Measurements from ENCODE around the gene ETS2.

ETS2 gene

DNA sequence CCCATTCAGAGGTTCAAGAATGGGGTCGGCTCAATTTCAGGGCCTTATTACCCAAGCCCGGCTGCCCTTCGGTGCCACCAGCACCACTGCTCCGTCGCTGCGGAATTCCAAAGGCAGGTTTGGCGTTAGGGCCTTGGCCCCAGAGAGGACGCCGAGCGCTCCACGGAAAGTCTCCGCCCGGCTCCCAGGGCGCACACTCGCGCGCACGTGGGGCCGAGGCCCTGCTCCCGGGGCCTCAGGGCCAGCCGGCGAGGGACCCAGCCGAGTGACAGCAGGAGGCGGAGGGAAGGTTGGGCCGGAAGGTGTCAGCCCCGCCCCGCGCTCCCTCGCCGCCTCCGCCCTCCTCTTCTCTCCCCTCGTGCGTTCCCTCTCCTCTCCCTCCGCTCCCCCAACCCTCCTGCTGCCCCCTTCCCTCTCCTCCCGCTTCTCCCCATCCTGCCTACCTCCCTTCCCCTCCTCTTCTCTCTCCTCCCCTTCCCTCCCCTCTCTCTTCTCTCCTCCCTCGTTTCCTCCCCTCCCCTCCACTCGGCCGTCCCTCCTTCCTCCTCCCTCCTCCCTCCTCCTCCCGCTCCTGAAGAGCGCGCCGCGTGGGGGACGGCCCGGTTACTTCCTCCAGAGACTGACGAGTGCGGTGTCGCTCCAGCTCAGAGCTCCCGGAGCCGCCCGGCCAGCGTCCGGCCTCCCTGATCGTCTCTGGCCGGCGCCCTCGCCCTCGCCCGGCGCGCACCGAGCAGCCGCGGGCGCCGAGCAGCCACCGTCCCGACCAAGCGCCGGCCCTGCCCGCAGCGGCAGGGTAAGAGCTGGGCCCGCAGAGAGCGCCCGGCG lies at the start of gene ETS2:
Gene ETS2 (plus strand): TSS at position 602 of the 825 bp plus-strand sequence. CDS start 4,106 bp downstream, outside the sequence.
- peak; percentile 96 for DNase-seq

DNA sequence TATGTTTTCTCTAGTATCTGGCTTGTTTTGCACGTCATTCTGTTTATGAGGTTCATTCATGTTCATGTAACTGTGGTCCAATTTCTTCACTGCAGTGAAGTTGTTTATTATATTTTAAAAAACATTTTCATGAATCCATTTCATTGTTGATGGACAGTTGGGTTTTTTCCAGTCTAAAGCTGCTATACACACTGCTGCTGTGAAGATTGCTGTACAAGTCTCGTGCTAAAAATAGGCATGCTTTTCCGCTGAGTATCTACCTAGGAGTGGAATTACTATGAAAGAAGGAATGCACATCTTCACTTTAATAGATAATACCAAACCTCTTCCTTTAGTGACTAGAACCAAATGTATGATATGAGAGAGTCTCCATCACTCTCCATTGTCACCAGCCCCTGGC lies 49.0 kb upstream of the ETS2 start:
- DNase-seq: no peak

DNA sequence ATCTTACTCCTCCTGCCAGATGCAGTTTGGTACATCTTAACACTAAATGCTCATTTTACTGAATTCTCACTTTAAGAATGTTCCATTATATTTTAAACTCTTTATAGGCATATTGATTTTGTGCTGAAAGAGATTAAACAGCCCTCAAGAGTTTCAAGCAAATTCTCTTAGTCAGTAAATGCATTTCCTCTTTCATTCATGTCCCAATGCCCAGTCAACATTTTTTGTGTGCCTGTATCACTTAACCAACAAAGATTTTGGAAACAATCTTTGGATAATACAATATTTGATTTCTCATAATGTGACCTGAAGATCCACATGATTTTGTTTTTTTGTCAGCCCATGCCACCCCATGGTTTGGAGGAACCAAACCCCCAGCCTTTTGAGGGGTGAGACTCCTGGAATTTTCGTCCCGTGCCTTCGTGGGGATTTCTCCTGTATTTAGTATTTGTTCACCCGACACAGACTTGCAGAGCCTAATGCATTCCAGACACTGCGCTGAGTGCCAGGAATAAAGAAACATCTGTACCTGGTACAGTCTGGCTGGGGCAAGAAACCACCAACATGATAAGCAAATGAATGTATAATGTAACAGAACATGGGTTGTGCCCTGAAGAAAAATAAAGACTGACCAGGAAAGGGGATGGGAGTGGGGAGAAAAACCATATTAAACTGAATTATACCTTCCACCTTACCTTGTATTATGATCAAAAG lies 47.1 kb upstream of the ETS2 start:
- no peak for DNase-seq

DNA sequence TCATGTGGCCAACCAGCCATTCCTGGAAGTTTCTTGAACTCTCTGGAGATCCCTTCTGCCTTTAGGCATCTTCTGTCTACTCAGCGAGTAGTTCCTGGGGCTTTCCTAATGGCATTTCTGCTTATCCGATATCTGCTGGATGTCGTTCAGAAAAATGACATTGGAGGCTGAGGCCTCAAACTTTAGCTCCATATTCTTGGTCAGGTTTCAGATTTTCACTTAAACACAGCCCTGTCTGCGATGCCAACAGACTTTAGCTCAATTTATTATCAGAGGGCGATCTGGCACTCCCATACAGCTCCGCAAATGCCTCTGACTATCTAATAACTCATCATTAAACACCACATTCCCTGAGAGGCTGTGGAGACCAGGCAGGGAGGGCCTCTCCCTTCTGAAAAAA lies 46.3 kb upstream of the ETS2 start:
- no peak for DNase-seq

DNA sequence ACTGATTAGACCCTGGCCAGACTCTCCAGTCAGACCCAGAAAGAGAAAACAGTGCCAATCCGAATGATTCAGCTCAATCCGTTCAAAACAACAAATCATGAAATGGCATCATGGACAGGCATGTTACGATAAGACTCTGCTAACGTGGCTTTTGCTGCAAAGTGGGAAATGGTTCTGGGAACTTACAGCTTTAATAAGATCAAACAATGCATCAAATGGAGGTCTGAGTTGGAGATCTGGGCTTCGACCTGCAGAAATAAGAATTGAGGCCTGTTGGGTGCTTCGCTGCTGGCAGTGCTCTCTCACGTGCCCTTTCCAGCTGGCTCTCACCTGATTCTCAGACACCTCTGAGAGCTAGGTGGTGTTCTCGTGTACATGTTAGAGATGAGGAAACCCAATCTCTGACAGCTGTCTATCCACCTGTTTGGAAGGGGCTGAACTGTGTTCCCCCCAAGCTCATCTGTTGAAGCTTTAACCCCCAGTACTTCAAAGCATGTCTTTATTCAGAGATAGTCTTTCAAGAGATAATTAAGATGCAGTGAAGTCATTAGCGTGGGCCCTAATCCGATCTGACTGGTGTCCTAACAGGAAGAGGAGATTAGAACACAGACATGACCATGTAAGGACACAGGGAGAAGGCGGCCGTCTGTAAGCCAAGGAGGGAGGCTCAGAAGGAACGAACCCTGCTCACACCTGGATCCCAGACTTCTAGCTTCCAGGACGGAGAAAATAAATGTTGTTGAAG lies 45.5 kb upstream of the ETS2 start:
- no peak for DNase-seq

DNA sequence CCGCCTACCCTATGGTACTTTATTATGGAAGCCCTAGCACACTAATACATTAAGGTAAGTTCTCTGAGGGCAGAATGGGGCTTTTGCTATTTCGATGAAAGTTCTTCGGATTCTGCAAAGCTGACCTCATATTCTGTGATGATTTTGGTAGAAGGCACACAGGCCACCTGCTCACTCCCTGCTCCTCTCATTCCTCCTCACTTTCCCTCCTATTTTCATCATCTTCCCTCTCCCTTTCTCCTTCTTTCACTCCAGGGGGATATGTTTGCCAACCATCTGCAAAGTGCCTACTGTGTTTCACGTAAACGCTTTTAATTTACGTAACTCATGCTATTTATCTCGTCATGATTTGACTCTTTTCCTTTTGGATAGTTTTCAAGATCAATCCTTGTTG lies 45.0 kb upstream of the ETS2 start:
- no peak for DNase-seq

DNA sequence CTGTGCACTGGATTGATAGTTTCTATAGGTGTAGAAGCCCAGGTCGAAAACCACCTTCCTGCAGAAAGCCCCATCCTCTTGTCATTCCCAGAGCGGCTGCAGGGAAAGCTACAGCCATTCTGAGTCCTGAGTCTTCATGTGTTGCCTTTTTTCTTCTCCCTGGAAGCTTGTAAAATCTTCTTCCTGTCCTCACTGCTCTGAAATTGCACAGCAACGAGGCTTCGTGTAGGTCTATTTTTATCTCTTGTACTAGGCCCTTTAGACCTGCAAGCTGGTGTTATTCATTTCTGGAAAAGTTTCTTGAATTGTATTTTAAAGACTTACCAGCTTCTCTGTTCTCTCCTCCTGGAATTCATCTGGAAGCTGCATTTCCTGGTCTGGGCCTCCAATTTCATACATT lies 44.2 kb upstream of the ETS2 start:
- no peak for DNase-seq

DNA sequence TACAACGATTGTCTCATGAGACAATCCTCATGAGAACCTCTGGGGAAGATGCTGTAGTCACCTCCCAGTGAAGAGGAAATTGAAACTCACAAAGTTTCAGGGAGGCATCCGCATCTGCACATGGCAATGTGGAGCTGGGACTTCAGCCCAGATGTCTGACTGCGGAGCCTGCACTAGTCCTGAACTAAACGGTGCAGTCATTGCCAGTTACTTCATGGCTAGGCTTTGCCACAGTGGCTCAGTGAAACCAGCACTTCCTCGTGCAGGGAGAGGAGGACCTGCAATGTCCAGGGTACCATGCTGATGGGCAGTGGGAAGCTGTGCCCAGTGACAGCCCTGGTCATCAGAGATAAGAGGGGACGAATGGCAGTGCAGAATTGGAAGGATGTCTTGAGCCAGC lies 40.7 kb upstream of the ETS2 start:
- DNase-seq: no peak

DNA sequence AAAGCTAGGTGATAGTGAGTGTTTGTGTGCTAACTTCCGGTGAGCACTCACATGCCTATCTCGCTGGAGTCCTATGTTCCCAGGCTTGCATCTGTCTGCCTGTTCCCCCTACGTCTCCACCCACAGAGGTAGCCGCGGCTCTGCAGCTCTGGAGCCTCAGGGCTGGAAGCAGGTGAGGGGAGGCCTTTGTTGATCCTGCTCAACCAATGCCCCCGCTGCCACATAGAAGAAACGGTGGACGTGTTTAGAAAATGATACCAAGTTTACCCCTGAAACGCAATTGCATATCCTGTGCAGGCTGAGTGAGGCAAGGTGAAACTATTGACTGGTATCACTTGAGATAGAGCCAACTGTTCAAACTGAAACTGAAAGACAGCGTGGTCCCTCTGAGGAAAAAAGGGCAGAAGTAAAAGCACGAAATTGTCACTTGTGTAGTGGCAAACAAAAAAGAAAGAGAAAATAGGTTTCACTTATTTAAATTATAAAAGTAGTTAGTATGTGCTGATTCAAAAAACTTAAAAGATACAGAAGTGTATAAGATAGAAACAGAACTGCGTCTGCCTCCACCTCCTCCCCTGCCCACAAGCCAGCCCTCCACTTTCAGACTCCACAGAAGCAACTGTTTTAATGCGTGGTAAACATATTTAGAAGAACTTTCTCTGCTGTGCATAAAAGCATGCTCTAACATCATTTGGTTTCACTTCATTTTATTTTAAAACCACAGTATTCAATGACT lies 38.6 kb upstream of the ETS2 start:
- DNase-seq: peak; percentile 21

DNA sequence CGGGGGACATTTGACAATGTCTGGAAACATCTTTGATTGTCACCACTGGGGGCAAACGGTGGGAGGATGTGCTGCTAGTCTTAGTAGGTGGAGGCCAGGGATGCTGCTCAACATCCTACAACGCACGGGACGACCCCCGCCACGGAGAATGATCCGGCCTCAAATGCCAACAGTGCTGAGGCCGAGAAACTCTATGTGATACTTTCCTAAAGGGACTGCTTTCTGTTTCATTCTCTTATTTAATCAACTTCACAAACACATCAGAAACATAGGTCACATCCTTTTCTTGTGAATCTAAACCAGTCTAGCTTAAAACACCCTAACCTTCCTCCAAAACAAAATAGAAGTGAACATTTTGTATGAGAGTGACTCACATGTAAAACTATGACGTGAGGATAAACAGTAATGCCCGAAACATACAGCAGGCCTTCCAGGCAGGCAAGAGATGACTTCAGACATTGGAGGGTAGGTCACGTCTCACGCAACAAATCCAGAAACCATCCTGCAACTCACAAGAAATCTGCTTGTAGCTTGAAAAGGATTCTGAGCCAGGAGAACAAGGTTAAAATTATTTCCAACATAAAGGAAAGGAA lies 37.2 kb upstream of the ETS2 start:
- no peak for DNase-seq

DNA sequence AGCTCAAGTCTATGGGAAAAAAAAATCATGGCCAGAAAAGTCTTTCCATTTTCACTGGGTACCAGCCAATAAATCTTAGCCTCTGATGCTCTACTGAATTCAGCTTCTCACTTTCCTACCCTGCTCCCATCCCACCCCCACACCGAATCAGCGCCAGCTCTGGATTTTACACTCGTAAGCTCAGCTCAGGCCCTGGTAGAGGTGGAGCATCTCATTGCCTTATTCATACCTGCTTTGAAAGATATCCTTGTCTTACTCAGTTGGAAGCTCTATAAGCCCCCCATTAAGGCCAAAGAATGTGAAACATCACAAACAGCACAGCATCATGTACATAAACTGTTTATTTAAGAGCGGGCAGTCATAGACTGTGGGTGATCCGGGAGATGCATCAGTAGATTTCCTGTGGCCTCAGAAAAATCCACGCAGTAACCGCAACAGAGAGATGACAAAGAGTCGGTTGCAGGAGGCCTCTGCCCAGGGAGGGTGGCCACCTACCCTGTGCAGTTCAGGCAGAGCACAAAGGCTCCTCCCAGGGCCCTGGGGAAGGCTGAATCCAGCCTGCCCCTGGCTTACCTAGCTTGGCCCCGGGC lies 36.4 kb upstream of the ETS2 start:
- no peak for DNase-seq

DNA sequence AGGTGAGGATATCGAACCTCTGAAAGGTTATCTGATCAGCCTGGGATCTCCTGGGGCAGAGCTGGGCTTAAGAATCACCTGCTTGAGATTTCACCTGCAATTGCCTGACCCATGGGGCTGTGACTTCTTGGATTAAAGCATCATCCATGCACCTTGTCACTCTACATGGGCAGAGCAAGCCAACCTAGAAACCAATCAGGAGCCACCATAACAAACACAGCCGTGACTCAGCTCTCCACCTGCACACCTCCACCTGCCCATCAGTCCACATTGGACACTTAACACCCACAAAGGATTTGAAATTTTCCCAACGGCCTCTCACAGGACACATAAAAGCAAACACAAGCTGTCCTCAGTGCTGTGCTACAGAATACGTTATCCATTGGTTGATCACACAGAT lies 35.1 kb upstream of the ETS2 start:
- no peak for DNase-seq

DNA sequence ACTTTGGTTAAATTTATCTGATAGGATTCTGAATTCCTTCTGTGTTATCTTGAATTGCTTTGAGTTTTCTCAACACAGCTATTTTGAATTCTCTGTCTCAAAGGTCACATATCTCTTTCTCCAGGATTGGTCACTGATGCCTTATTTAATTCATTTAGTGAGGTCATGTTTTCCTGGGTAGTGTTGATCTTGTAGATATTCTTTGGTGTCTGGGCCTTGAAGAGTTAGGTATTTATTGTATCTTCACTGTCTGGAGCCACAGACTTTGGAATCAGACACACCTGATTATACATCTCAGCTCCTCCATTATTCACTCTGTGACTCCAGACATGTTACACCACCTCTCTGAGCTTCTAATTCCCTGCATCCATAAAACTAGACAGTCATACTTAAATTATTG lies 34.2 kb upstream of the ETS2 start:
- no peak for DNase-seq

DNA sequence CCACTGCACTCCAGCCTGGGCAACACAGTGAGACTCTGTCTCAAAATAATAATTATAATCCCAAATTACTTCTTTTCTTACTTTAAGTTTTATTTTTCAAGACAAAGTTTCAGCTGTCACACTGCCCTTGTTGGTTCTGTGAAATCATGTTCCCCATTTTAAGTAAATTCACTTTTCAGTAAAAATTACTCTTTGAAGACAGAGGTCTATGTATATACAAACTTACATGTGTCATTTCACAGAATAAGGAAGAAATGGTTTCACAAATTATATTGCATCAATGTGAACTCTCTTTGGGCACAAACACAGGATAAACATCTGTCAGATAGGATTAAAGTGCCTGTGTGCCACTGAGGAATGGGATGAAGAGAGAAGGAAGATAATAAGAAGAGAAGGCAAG lies 33.1 kb upstream of the ETS2 start:
- DNase-seq: no peak

DNA sequence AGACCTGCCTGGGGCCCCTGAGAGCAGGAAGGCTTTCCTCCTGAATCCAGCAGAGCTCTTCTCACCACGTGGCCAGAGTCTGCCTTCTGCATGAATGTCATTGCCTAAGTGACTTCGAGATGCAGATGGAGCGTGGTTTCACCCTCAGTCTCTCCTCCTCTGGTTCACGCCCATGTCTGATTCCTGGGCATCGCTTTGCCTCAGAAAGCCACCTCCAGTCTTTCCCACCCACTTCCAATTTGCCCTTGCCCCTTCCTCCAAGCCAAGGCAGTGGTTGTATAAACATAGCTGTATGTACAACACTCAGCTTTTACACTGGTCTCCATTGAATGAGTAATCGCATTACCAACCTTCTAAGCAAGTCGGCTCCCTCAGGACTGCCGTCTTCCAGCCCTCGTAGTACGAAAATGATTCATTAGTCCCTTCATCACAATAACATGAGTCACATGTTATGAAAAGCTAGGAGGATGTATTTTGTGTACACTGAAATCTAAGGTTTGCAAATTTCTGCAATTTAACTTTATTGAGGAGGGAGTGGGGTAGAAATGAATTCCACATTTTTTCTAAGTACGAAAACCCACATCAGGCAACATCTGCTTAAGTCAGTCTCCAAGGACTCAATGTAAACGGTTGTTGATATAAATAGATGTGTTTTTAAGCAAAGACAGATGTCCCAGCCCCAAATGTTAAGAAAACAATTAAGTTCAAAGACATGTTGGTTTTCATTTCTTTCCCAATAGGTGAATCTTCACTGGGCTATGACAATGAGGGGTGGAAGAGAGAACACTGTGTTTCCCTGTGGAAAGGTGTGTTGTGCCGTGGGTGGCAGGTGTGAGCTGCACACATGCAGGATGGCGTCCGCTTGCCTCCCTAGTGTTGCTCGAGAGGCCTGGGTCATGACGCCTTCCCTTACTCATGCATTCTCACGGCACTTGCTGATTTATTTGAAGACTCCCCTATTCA lies 32.3 kb upstream of the ETS2 start:
- DNase-seq: no peak

DNA sequence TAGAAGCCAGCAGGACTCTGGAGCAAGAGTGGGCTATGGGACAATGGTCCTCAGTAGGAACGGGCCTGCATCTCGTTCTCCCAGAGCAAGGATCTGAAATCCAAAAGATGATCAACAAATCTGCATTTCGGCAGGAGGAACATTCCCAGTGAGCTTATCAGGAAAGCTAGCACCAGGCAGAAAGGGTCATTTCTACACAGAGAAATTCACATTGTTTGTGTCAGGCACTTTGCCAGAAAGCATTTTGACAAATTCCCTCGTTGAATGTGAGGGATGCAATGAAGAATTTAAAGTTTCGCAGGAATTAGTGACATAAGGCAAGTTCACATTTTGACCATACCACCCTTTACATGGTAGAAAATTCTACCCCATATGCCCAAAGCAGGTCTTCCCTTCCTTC lies 31.6 kb upstream of the ETS2 start:
- DNase-seq: no peak

DNA sequence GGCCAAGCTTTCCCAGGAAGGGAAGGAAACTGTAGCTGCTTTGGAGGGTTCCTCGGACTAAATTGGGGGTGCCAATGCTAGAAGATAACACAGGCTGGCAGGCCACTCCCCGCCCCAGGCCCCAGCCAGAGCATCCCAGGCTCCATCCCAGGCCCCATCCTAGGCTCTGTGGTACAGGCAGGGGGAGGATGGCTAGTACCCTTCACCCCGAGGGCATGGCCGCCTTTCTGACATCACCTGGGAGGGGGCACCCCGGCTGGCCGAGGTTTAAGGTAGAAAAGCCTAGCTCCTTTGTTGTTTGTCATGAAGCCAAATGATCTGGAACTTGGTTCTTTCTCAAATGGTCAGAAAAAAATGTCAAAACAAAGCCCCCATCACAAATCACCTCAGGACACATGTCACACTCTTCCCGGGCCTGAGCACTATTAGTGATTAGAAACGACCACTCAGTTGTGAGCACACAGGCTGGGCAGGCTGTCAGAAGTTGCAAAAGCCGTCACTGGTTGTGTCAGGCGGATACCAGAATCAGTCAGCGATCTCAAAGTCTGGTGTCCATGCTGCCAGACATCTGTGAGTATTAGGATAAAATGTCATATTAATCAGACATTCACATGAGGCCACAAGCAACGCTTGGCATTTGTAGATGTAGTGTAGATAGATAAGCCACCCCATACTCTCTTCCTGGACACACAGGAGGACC lies 31.0 kb upstream of the ETS2 start:
- no peak for DNase-seq

DNA sequence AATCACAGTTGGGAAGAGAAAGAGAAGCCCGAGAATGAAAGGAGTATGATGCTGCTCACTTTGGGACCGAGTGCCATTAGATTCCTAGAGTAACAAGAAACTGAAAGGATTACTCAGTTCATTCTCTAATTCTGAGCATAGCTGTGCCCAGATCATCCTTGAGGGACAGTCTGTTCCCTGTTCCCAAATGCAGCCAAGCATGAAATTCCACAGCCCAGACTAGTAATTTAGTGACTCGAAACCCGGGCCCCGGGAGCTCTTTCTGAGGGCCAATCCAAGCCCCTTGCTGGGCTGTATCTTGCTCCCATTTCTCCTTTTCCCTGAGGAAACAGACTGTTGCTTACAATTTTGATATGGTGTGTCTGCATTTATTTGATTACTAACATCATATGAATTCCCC lies 30.0 kb upstream of the ETS2 start:
- DNase-seq: no peak

DNA sequence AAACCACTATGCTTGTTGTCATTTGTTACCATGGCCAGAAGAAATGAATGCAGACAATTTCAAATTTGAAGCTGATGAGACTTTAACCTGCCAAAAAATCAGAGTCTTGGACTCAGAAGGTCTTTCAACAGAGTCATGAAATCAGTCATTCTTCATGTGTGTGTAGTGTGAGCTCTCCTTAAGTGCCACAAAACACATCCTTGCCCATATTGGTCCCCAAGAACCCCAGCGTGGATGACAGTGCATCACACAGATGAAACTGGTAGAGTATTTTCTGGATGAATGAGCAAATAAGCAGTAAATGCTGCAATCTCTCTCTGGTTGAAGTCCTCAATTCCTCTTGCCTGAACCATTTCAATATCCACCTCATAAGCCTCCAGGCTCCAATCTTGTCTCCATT lies 28.7 kb upstream of the ETS2 start:
- no peak for DNase-seq

DNA sequence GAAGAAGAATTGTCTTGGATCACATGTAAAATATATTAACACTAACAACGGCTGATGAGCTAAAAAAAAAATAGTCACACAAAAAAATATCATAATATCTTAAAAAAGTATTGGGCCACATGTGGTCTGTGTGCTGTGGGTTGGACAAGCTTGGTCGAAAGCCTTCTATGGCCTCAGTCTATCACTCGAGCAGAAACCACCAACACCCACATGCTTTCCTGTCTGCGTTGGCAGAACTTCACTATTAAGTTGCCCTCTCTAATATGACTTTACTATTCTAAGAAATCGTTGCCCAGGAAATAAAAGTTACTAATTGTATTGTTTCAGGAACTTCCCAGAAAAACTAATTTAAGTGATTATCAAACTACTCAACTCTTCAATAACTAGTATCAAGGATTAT lies 28.2 kb upstream of the ETS2 start:
- DNase-seq: no peak

All from NCI-H1092 treated with DMSO at 0.1 percent for 48 hours (cell line).